Common myeloid progenitor, CD34-positive (primary cell): ENCODE results near the gene ITGAD.

Experiments used
- CTCF ChIA-PET: fragments of 350-600 bp; sonication (Branson Sonifier 250); formaldehyde crosslinking; loops from one replicate; lab custom pipeline; 2021; ENCODE audit warnings: antibody characterized with exemption; lab: Charles Lee
- POLR2A ChIA-PET: fragments of 350-600 bp; sonication (Branson Sonifier 250); formaldehyde crosslinking; loops from one replicate; lab custom pipeline; 2021; ENCODE audit warnings: antibody characterized with exemption; lab: Charles Lee
- DNase-seq, 3 donors: peaks; one replicate each; pipeline versions ENCODE4 v3.0.0 to v3.0.0-alpha.2; 2013
- H3K27ac ChIP-seq, 2 experiments: 1 replicate in 1 of 2; 2 replicates in 1 of 2; pipeline ENCODE4 v1.7.0; 2013; ENCODE audit warnings: inconsistent platforms in 2 of 2, low read length in 2 of 2, mild to moderate bottlenecking in 2 of 2, low read depth in 1 of 2, moderate library complexity in 1 of 2; ENCODE audit not compliant: severe bottlenecking in 2 of 2, insufficient read depth in 1 of 2, poor library complexity in 1 of 2
- H3K27me3 ChIP-seq, 5 experiments: replicated peaks in 2 of 5; 1 replicate in 3 of 5; 2 replicates in 2 of 5; pipeline versions ENCODE4 v1.6.1 to v1.7.0; 2013; ENCODE audit warnings: low read length in 4 of 5, mild to moderate bottlenecking in 2 of 5, moderate library complexity in 2 of 5, inconsistent platforms in 1 of 5; ENCODE audit not compliant: insufficient read depth in 5 of 5, control insufficient read depth in 4 of 5
- H3K36me3 ChIP-seq, 4 experiments: 1 replicate in 2 of 4; 2 replicates in 2 of 4; pipeline versions ENCODE4 v1.6.1 to v1.7.0; 2013; ENCODE audit warnings: low read length in 3 of 4, control low read depth in 1 of 4, mild to moderate bottlenecking in 1 of 4; ENCODE audit not compliant: control insufficient read depth in 4 of 4, insufficient read depth in 4 of 4
- H3K4me1 ChIP-seq, 4 experiments: 1 replicate in 3 of 4; 2 replicates in 1 of 4; pipeline versions ENCODE4 v1.6.1 to v1.7.1; 2013; ENCODE audit warnings: low read length in 3 of 4, mild to moderate bottlenecking in 3 of 4, control low read depth in 1 of 4, inconsistent platforms in 1 of 4, moderate library complexity in 1 of 4; ENCODE audit not compliant: control insufficient read depth in 4 of 4, insufficient read depth in 4 of 4; ENCODE audit errors: control extremely low read depth in 1 of 4
- H3K4me3 ChIP-seq, 7 experiments: 1 replicate in 4 of 7; 2 replicates in 3 of 7; pipeline versions ENCODE4 v1.5.1 to v1.7.0; 2013; ENCODE audit warnings: mild to moderate bottlenecking in 7 of 7, low read length in 6 of 7, moderate library complexity in 6 of 7, inconsistent platforms in 2 of 7, low read depth in 2 of 7, control low read depth in 1 of 7; ENCODE audit not compliant: insufficient read depth in 4 of 7, control insufficient read depth in 1 of 7; ENCODE audit errors: extremely low read depth in 1 of 7
- H3K9me3 ChIP-seq, 5 experiments: 1 replicate in 4 of 5; 2 replicates in 1 of 5; pipeline versions ENCODE4 v1.6.1 to v1.7.1; 2013; ENCODE audit warnings: low read length in 4 of 5, mild to moderate bottlenecking in 2 of 5, inconsistent platforms in 1 of 5, low read depth in 1 of 5, moderate library complexity in 1 of 5; ENCODE audit not compliant: control insufficient read depth in 4 of 5, insufficient read depth in 2 of 5; ENCODE audit errors: control extremely low read depth in 1 of 5
- WGBS: methylation state at CpG from one replicate; pipeline ENCODE4 v1.1.5; 2013; ENCODE audit not compliant: insufficient coverage; 5-methylcytosine and 5-hydroxymethylcytosine counted together

The ITGAD gene

GRCh38 chr16:31365131-31365865, 27.8 kb upstream of the ITGAD start:
- Histone ChIP-seq H3K27me3 (no peaks in the 10 kb centered on the region), H3K9me3 (no peaks in the 10 kb centered on the region), H3K27ac (no peak overlapping the region), H3K36me3 (no peaks in the 10 kb centered on the region), H3K4me3 (no peak overlapping the region), H3K4me1 (peaks cover 6 to 20% (median 15%) of the 10 kb centered on the region in 4 experiments)
- 96% methylated on average over 4 of the region's 7 CpGs for WGBS
- ChIA-PET POLR2A (interaction anchor here (0.6 to 0.7 kb wide), 2 partner anchors 9 to 93 kb away, joined by 3 read pairs; no protein-coding TSS in a partner anchor), CTCF (interaction anchor here (1.3 kb wide), 1 partner anchor 17 kb away, joined by 5 read pairs; no protein-coding TSS in a partner anchor)
- DNase-seq = no peak

- no peak overlapping the region for H3K4me3 ChIP-seq
- no peak overlapping the region for H3K27ac ChIP-seq
- H3K9me3 ChIP-seq = no peaks in the 10 kb centered on the region
- H3K27me3 ChIP-seq = no peaks in the 10 kb centered on the region
- H3K4me1 ChIP-seq = peaks cover 6 to 20% (median 15%) of the 10 kb centered on the region in 4 experiments
- CTCF ChIA-PET = interaction anchor here (0.7 to 1.6 kb wide), 3 partner anchors 10 to 20 kb away, joined by 3 to 7 read pairs (median 6); no protein-coding TSS in a partner anchor
- peak in 2 of 3 donors; percentile 71 to 75 for DNase-seq
- POLR2A ChIA-PET = no interaction called here
- no peaks in the 10 kb centered on the region for H3K36me3 ChIP-seq
- 3% methylated on average over 3 of the region's 3 CpGs for WGBS
Observed at GRCh38 chr16:31367853-31368252, 25.3 kb upstream of the ITGAD start.

GRCh38 chr16:31371008-31371407, 22.1 kb upstream of the ITGAD start:
- H3K27ac ChIP-seq = no peak overlapping the region
- CTCF ChIA-PET = no interaction called here
- 94% methylated on average over 11 of the region's 12 CpGs for WGBS
- no peaks in the 10 kb centered on the region for H3K36me3 ChIP-seq
- H3K27me3 ChIP-seq = no peaks in the 10 kb centered on the region
- no peak for DNase-seq
- POLR2A ChIA-PET = no interaction called here
- peaks cover 6 to 20% (median 15%) of the 10 kb centered on the region in 4 experiments for H3K4me1 ChIP-seq
- no peak overlapping the region for H3K4me3 ChIP-seq
- H3K9me3 ChIP-seq = peaks cover 0 to 7% (median 0%) of the 10 kb centered on the region in 5 experiments

GRCh38 chr16:31371619-31372484, 21.3 kb upstream of the ITGAD start:
- POLR2A ChIA-PET = no interaction called here
- peaks cover 6 to 14% (median 12%) of the 10 kb centered on the region in 4 experiments for H3K4me1 ChIP-seq
- H3K36me3 ChIP-seq = no peaks in the 10 kb centered on the region
- no peaks in the 10 kb centered on the region for H3K27me3 ChIP-seq
- no peak for DNase-seq
- 97% methylated on average over 41 of the region's 42 CpGs for WGBS
- H3K9me3 ChIP-seq = peaks cover 0 to 7% (median 0%) of the 10 kb centered on the region in 5 experiments
- no peak overlapping the region for H3K27ac ChIP-seq
- no peak overlapping the region for H3K4me3 ChIP-seq
- CTCF ChIA-PET = interaction anchor here (1.0 to 5.3 kb wide), 2 partner anchors 13 to 72 kb away, joined by 3 to 33 read pairs; no protein-coding TSS in a partner anchor

GRCh38 chr16:31373235-31373634, 19.9 kb upstream of the ITGAD start:
- no peak for DNase-seq
- ChIA-PET CTCF (interaction anchor here (5.3 kb wide), 1 partner anchor 11 kb away, joined by 33 read pairs; no protein-coding TSS in a partner anchor), POLR2A (no interaction called here)
- Histone ChIP-seq H3K9me3 (peaks cover 0 to 7% (median 0%) of the 10 kb centered on the region in 5 experiments), H3K27me3 (no peaks in the 10 kb centered on the region), H3K27ac (no peak overlapping the region), H3K36me3 (no peaks in the 10 kb centered on the region), H3K4me1 (peaks cover 0 to 1% (median under 1%) of the 10 kb centered on the region in 4 experiments), H3K4me3 (no peak overlapping the region)
- 100% methylated on average over 1 of the region's 14 CpGs for WGBS

- H3K36me3 ChIP-seq = no peaks in the 10 kb centered on the region
- H3K4me1 ChIP-seq = no peaks in the 10 kb centered on the region
- DNase-seq = no peak
- no peak overlapping the region for H3K27ac ChIP-seq
- no peaks in the 10 kb centered on the region for H3K27me3 ChIP-seq
- WGBS = no CpG with 5 or more reads among the region's 5 CpGs
- CTCF ChIA-PET = interaction anchor here (1.8 to 5.3 kb wide), 2 partner anchors 9 to 44 kb away, joined by 4 to 33 read pairs; no protein-coding TSS in a partner anchor
- POLR2A ChIA-PET = no interaction called here
- H3K9me3 ChIP-seq = peaks cover 0 to 7% (median 0%) of the 10 kb centered on the region in 5 experiments
- H3K4me3 ChIP-seq = no peak overlapping the region
Observed at GRCh38 chr16:31375231-31375630, 17.9 kb upstream of the ITGAD start.
